HG03095 (cell line): Measurements from ENCODE around the gene MVK.

ENCODE experiments used
- ATAC-seq: cut with Tn5 transposase; IDR thresholded peaks from one replicate; pipeline ENCODE4 v1.9.1; 2021; ENCODE audit warnings: moderate library complexity; ENCODE audit not compliant: unreplicated experiment

The MVK gene

DNA sequence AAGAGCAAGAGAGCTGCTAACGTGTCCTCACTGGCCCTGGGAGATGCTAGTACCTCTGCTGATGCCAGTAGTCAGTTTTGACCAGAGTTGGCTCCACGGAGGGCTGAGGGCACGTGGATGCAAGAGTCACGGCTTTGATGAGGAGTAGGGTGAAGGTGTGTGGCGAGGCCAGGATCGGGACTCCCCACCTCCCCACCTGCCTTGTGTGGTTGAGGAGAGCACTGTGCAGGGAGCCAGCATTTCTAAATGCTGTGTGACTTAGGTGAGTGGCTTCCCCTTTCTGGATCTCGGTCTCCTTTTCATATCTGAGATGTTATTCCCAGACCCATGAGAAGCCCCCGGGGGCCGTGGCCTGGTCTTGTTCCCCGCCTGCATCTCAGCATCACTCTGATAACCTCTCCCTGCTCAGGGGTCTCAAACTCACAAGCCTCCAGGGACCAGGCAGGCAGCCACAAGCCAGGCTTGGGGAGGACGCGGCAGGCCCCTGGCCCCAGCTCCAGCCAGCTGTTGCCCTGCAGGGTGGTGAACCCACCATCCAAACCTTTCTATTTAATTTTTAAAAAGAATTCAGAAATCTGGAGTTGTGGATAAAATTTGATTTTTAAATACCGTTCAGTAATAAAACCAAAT, 32.1 kb downstream of the MVK start:
- no peak for ATAC-seq

DNA sequence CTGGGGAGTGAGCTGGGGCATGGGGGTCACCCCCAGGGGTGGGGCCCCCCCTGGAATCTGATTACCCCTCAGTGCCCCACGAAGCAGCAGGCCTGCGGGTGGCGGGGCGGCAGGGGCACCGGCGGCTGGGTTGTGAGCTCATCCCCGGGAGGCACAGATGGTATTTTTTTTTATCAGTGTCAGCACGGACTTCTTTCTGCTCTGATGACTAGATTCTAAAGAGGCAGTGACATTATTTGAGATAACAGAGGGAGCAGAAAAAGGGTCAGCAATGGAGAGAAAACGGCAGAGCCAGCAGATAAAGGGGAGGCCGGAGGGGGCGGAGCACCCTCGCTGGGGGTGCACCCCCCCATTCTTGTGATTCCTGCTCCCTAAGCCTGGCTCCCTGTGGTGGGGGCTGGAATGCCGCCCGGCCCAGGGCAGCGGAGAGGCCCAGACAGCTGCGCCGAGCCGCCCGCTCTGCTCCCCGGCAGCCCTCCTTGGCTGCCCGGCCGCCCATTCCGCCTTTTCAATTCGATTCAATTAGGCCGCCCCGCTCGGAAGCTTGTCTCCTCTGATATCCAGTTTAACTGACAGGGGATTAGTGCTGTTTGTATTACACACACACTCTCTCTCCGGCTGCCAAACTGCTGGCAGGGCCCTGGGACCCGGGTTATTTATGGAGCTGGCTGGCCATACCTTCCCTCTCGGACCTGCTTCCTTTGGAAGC, 32.9 kb downstream of the MVK start:
- ATAC-seq: no peak

DNA sequence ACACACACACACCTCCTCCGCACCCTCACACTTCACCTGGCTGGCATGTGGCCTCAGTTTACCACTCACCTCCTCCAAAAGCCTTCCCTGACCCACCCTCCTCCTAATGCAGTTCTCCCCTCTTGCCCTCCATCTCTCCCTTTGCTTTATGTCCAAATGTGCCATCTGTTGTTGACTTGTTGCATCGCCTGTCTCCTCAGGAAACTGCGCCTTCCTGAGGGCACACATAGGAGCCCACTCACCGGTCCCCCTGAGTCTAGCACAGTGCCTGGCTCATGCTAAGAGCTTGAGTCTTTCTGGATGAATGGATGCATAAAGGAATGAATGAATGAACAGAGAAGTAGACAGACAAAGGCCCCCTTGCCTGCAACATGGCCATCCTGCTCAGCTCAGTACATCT, 34.0 kb downstream of the MVK start:
- ATAC-seq: no peak

DNA sequence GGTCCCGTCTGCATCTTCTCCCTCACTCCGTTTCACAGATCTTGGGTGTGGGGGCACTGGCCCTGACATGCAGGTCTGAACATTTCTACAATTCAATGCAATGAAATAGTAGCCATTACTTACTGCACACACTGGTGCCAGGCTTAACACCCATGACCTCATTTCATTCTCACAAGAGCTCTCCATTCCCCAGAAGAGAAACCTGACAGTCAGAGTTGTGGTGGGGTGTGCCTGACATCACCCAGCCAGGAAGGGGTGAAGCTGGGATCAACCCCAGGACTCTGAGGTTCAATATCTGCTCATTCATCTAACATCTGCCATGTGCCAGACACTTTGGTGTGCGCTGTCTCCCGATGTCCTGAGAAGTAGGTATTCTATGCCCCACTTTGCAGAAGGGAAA, 34.7 kb downstream of the MVK start:
- ATAC-seq: no peak

DNA sequence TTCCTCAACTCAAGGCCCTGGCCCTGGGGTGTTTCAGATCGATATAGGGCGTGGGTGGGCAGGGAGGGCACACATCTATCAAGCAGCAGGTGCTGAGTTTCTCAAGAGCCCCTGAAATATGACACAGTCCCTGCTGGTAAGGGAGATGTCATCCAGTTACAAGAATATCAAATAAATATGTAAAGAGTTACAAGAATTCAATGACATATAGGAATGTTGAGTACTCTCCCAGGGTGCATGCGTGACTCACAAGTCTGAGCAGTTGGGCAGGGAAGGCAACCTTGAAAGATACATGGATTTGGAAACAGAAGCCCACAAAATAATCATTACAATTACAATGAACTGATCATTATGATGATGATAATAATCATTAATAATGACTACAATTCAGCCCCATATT, 35.2 kb downstream of the MVK start:
- no peak for ATAC-seq

DNA sequence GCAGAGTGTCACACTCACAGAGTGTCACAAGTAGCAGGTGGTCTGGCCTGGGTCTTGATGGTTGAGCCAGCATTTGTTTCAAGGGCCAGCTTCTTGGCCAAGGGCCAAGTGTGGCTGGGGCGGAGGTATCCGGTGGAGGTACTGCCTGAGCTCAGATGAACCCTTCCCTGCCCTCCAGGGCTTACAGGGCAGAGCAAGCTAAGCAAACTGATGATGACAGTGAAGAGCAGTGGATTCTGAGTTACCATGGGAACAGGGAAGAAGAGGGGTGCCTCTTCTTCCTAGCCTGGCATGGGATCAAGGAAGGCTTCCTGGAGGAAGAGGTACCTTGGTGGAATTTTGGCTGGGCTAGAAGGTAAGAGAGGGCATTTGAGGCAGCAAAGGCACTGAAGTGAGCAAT, 35.7 kb downstream of the MVK start:
- ATAC-seq: no peak

DNA sequence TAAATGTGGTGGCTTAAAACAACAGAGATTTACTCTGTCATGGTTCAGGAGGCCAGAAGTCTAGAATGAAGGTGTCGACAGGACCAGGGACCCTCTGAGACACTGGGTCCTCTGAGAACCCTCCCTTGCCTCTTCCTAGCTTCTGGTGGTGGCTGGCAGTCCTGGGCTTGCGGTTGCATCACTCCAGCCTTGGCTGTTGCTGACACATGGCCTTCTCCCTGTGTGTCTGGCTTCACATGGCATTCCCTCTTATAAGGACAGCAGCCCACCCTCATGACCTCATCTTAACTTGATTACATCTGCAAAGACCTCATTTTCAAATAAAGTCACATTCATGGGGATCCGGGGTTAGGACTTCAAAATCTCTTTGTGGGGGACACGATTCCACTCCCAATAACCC, 36.9 kb downstream of the MVK start:
- ATAC-seq: no peak

DNA sequence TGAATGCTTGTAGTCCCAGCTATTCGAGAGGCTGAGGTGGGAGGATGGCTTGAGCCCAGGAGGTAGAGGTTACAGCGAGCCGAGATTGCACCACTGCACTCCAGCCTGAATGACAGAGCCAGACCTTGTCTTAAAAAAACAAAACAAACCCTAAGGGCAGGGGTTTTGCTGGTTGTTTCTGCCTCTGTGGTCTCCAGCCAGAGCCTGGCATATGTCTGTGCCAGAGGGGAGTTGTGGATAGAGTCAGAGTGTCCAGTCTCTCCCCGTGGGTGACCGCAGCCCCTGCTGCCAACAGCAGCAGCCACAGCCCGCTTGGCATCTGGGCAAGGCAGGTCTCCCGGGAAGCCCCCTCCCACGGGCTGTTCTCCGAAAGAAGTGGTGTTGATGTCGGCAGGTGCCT, 37.6 kb downstream of the MVK start:
- ATAC-seq: no peak

DNA sequence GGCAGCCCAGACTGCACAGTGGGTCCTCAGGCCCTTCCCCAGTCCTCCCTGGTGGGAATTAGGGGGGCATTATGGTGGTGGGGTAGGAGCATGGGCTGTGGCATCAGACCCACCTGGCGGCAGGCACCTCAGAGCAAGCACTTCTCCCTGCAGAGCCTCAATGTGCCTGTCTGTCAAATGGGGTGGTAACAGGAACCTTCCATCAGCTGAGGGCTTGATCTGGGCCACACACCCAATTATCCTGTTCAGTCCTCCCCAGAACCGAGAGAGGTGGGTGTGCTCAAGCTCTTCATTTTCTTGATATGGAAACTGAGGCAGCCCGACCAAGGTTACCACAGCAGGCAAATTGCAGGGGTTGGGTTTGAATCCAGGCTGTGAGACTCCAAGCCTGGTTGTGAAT, 38.4 kb downstream of the MVK start:
- ATAC-seq: no peak

DNA sequence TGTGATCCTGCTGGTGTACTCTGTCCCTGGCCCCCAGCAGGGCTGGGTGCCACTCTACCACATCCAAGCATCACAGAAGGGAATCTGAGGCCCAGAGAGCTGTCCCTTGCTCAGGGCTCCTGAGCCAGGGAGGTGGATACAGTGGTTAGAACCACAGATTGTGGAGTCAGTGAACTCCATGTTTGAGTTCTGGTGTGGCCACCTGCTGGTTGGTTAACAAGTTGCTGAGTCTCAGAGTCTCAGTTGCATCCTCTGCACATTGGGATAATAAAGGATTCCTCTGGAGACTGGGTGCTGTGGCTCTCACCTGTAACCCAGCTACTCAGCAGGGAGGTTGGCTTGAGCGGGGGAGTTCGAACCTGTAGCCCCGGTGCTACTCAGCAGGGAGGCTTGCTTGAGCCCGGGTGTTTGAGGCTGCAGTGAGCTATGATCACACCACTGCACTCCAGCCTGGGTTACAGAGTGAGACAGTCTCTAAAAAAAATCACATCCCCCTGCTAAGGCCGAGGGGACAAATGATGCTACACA, 39.4 kb downstream of the MVK start:
- ATAC-seq: no peak

DNA sequence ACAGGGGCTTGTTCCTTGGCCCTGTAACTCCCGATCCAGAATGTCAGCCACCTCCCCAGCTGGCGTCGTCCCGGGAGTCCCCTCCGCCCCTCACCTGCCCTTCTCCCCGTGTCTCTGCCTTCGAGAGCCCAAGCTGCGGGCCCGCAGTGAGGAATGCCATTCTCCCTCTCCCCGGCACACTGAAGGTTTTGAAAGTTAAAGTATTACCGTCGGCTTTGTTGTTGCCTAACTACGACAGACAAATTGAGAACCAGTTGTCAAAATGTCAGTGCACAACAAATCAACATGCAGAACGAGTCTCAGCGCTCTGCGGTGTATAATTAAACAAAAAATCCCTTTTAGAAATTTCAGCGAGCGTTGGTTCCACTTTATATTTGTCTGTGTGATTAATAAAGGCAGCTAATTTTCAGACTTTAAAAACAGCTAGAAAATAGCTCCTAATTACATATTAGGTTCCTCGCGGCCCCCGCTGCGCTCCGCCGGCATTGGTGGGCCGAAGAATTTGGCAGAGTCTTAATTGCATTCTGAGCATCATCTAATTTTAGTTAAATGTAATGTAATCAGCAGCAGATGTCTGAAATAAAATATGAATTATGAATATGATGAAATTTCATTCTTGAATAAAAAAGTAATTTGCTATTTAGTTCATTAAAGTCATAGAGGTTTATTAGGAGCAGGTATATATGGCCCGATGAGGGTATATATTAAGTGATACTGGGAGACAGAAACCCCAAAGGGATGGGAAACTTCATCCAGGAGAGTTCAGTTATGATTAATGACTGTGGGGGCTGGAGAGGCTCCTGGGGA, 40.3 kb downstream of the MVK start:
- no peak for ATAC-seq

DNA sequence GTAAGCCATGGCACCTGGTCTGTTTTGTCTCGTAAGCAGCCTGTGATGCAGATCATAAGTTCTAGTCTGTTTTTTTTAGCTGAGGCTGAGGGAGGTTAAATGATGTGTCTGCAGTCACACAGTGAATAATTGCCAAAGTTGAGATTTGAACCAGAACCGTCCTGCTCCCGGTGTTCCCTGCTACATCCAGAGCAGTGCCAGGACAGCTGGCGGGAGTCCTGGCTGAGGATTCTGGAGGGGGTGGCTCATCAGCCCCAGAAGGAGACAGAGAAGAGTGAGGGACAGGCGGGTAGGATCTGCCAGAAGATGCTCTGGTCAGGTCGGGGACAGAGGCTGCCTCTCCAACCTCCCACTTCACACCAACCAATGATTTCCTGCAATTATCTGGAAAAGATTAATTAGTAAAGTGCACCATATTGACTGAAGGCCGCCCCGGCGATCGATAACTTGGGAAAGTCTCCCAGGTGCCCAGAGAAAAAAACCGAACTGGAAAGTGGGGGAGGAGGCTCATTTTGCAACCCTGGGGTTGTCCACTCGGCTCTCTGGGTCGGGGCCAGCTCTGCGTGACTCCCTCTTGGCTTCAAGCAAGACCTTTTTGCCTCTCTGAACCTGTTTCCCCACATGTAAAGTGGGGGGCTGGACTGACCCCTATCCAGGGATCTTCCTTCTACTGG, 42.1 kb downstream of the MVK start:
- ATAC-seq: no peak

DNA sequence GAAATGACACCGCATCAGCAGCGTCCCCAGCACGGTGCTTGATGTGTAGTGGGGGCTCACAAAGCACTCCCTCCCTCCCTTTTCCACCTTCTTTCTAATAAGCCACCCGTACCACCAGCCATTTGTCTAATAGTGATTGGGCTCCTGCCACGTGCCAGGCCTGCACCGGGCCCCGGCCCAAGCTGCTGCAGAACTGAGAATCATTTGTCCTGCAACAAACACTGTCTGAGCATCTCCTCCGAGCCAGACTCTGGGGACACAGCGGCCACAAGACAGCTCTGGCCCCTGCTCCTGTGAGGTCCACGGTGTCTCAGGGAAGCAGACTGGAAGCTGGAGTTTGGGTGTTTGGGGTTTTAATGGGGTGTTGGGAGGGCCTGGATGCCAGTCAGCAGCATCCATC, 43.9 kb downstream of the MVK start:
- no peak for ATAC-seq

DNA sequence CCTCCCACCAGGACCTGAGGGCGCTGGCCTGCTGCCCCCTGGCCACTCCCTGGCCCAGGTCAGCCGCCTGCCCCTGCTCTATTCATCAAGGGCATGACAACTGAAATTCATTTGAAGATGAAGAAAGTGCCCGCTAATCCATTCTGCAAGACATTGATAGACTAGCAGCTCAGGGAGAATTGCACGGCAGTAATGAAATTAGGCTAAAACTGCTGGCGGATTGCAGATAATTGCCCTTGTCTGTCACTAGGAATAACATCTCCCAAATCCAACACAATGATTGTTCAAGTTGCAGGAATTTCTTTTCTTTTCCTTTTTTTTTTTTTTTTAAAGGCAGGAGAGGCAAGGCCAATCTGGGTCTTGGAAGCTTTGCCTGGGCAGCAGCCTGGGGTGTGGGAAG, 44.5 kb downstream of the MVK start:
- ATAC-seq: no peak

DNA sequence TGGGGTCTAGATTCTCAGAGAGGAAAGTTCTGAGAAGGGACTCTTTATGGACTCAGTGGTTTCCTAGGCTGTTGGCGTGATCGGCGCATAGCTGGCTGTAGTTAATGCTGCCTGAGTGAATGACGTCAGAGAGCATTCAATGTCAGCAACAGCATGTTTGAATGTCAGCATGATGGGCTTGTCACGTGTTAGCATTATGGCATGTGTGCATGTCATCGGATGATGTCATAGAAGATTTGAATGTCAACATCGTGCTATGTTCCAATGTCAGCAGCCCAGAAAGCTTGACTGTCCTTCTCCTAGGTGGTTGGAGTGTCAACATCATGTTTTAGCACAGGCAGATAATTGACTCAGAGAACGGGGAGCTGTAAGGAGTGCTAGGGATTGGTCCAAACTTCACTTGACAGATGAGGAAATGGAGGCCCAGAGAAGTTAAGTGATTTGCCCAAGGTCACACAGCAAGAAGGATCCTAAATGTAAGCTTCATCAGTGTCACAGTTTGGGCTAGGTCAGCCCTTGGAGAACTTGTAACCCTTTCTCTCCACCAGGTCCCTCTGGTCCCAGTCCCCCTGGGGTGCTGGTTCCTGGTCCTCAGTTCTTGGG, 45.5 kb downstream of the MVK start:
- no peak for ATAC-seq

DNA sequence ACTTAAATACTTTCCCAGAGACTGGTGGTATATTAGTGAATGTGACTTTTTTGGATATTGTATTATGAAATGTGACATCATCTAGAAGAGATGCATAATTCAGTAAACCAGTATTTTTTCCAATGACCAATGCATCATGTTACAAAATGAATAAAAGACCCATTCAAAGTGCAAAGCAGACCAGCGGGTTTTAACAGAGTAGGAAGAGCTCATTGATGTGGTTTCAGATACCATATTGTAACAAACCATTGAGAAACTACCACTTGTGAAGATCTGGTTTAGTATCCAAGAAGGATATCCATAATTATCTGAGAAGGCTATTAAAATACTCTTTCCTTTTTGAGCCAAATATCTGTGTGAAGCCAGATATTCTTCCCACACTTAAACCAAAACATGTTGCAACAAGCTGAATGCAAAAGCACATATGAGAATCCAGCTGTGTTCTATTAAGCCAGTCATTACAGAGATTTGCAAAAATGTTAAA, 47.7 kb downstream of the MVK start:
- no peak for ATAC-seq

DNA sequence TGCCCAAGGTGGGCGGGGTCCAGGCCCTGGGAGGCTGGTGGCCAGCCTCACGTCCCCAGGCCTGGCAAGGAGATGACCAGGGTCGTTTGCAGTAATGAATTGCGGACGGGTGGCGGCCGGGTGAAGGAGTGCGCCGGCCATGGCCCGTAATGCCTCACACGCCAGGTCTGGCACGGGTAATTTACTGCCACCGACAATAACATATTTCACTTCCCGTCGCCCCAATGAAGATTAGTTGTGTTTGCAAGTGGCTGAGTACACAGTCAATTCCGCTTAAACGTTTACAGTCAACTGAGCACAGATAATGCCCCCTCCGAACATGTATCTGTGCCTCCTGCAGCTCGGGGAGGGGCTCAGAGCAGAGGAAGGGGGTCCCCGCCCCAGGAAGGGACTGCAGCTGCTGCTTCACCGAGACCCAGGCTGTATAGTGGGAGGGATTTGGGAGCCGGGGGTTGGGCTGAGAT, 48.3 kb downstream of the MVK start:
- ATAC-seq: no peak

DNA sequence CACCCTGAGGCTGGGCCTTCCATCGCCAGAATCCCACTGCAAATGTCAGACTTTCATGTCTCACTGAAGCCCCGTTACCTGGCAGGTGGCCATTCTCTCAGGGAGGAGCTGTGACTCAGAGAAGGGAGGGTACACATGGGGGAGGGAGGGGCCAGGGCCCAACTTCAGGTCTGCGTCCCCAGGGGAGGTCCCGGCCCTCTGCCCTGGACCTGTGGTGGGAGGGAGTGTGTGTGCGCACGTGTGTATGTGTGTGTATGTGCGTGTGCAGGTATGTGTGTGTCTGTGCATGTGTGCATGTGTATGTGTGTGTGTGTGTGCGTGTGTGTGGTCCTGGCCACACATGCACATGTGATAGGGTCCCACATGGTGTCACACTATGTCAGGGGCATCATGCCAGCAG, 50.9 kb downstream of the MVK start:
- ATAC-seq: no peak

DNA sequence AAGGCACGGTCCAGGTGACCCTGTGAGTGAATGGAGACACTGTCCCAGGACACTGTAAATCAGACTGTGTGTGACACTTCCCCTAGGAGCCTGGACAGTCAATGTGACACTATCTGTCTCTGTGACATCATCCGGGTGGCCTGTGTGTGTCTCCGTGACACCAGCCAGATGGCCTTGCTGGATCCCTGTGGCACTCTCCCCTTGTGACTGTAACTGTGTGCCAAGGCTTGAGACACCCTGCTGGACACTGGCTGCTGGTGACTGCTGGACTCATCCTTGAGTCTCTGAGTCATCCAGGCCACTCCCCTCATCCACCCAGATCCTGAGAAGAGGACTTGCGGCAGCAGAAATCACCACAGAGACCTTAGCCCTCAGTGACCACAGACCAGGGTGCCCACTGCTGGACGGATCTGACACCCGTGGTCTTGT, 51.6 kb downstream of the MVK start:
- no peak for ATAC-seq

DNA sequence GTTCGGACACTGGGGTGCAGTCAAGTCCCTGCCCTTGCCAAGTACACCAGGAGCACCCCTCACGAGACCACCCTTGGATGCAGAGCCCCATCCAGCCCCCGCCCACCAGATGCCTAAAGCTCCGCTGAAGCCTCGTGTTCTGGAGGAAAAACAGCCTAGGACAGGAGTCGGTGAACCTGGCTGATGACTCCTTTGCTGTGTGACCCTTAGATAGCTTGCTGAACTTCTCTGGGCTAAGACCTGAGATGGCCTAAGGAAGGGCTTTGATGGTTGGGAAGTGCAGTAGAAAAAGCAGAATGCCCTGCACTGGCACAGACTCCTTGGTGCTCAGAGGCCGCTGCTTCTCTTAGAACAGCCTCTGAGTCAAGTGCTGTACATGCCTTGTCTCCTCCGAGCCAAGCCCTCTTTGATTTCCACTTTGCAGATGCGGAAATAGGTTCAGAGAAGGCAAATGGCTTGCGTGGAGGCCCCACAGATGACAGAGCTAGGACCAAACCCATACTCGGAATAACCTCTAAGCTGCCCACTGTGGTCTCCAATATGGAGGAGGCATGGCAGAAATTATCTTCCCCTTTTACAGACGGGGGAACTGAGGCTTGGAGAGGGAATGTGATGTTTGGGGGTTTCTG, 52.3 kb downstream of the MVK start:
- no peak for ATAC-seq
